T-helper 17 cell (primary cell): Measurements from ENCODE around the gene KAT5. TPM values are rescaled to one million over a fixed set of nuclear protein-coding genes. Genes with fewer than 3 reads are reported as not detected.
"Not testable (repeated sequence)": the region's sequence is repeated elsewhere in the genome, so short reads cannot be mapped to it uniquely, and the experiment has no call there.

Source experiments
- ATAC-seq: fragments of 150-1000 bp; cut with Tn5 transposase; 2 replicates; pipeline ENCODE4 v1.10.0; 2021; ENCODE audit warnings: mild to moderate bottlenecking, moderate library complexity
- DNase-seq, 3 donors: peaks; one replicate each; pipeline versions ENCODE4 v3.0.0 to v3.0.0-alpha.2; 2020 to 2021
- H3K9me3 ChIP-seq: one replicate; pipeline ENCODE4 v1.7.0; 2013; ENCODE audit warnings: low read length, mild to moderate bottlenecking; ENCODE audit not compliant: control insufficient read depth, poor library complexity, severe bottlenecking
- H3K27ac Mint-ChIP-seq: one replicate; pipeline ENCODE4 v1.8.0; 2022; ENCODE audit warnings: mild to moderate bottlenecking, moderate library complexity, mixed read lengths
- H3K27me3 Mint-ChIP-seq: one replicate; pipeline ENCODE4 v1.8.0; 2022; ENCODE audit warnings: mixed read lengths
- H3K36me3 Mint-ChIP-seq: one replicate; pipeline ENCODE4 v1.8.0; 2022; ENCODE audit warnings: low read depth, mixed read lengths
- H3K4me1 Mint-ChIP-seq: one replicate; pipeline ENCODE4 v1.8.0; 2022; ENCODE audit warnings: mild to moderate bottlenecking, mixed read lengths
- H3K4me3 Mint-ChIP-seq: one replicate; pipeline ENCODE4 v1.8.0; 2022; ENCODE audit warnings: mild to moderate bottlenecking, moderate library complexity, mixed read lengths
- total RNA-seq, 4 donors: library from RNA in 2 of 4; stranded (reverse) in 2 of 4; gene quantifications; one replicate each; pipeline ENCODE4 v1.2.3 and lab custom pipeline; 2022 to 2026

Gene KAT5
- total RNA-seq, 2 donors from 2014 or later: 120 to 123 TPM

GRCh38 chr11:65714433-65714832, 2.4 kb downstream of the KAT5 start:
- Mint-ChIP-seq H3K36me3 (peaks cover 8% of the 10 kb centered on the region), H3K4me3 (no peak overlapping the region), H3K4me1 (peaks cover 39% of the 10 kb centered on the region), H3K27me3 (no peaks in the 10 kb centered on the region), H3K27ac (no peak overlapping the region)
- ATAC-seq: no peak
- DNase-seq: no peak
- no peaks in the 10 kb centered on the region for H3K9me3 ChIP-seq

GRCh38 chr11:65716302-65716701, 4.2 kb downstream of the KAT5 start:
- Mint-ChIP-seq H3K4me3 (no peak overlapping the region), H3K27ac (no peak overlapping the region), H3K36me3 (peaks cover 11% of the 10 kb centered on the region), H3K27me3 (no peaks in the 10 kb centered on the region), H3K4me1 (peaks cover 44% of the 10 kb centered on the region)
- H3K9me3 ChIP-seq: no peaks in the 10 kb centered on the region
- DNase-seq: no peak
- no peak for ATAC-seq

- no peak overlapping the region for H3K4me3 Mint-ChIP-seq
- no peak overlapping the region for H3K27ac Mint-ChIP-seq
- H3K36me3 Mint-ChIP-seq: peaks cover 11% of the 10 kb centered on the region
- DNase-seq (no peak), ATAC-seq (no peak)
- H3K4me1 Mint-ChIP-seq: peaks cover 40% of the 10 kb centered on the region
- H3K9me3 ChIP-seq: no peaks in the 10 kb centered on the region
- H3K27me3 Mint-ChIP-seq: no peaks in the 10 kb centered on the region
These were observed 4.8 kb downstream of the KAT5 start for GRCh38 chr11:65716774-65717405.

GRCh38 chr11:65717906-65718305, 5.9 kb downstream of the KAT5 start:
- H3K27ac Mint-ChIP-seq: no peak overlapping the region
- no peaks in the 10 kb centered on the region for H3K27me3 Mint-ChIP-seq
- DNase-seq (no peak), ATAC-seq (no peak)
- H3K4me1 Mint-ChIP-seq: peaks cover 34% of the 10 kb centered on the region
- no peaks in the 10 kb centered on the region for H3K9me3 ChIP-seq
- H3K36me3 Mint-ChIP-seq: peaks cover 11% of the 10 kb centered on the region
- no peak overlapping the region for H3K4me3 Mint-ChIP-seq

- ATAC-seq (no peak), DNase-seq (no peak)
- H3K27ac Mint-ChIP-seq: peak overlapping the region; percentile 37
- no peaks in the 10 kb centered on the region for H3K27me3 Mint-ChIP-seq
- H3K4me1 Mint-ChIP-seq: peaks cover 33% of the 10 kb centered on the region
- peak overlapping the region; percentile 93 for H3K4me3 Mint-ChIP-seq
- no peaks in the 10 kb centered on the region for H3K9me3 ChIP-seq
- H3K36me3 Mint-ChIP-seq: peaks cover 11% of the 10 kb centered on the region
These were observed 6.5 kb downstream of the KAT5 start for GRCh38 chr11:65718531-65718930.

- Mint-ChIP-seq H3K4me3 (peak overlapping the region; percentile 93), H3K36me3 (peaks cover 8% of the 10 kb centered on the region), H3K4me1 (peaks cover 29% of the 10 kb centered on the region), H3K27ac (peak overlapping the region; percentile 78), H3K27me3 (no peaks in the 10 kb centered on the region)
- ATAC-seq (no peak), DNase-seq (no peak)
- no peaks in the 10 kb centered on the region for H3K9me3 ChIP-seq
These were observed 7.0 kb downstream of the KAT5 start for GRCh38 chr11:65718964-65719492.

- peaks cover 25% of the 10 kb centered on the region for H3K4me1 Mint-ChIP-seq
- no peak for DNase-seq
- no peaks in the 10 kb centered on the region for H3K27me3 Mint-ChIP-seq
- peaks cover 8% of the 10 kb centered on the region for H3K36me3 Mint-ChIP-seq
- peak; percentile 11 for ATAC-seq
- H3K4me3 Mint-ChIP-seq: peak overlapping the region; percentile 93
- H3K27ac Mint-ChIP-seq: peak overlapping the region; percentile 78
- H3K9me3 ChIP-seq: no peaks in the 10 kb centered on the region
These were observed 7.8 kb downstream of the KAT5 start for GRCh38 chr11:65719871-65720210.

- Mint-ChIP-seq H3K4me1 (peaks cover 22% of the 10 kb centered on the region), H3K4me3 (peak within 1 kb of the TSS; percentile 93), H3K27ac (peak within 1 kb of the TSS; percentile 78), H3K27me3 (no peaks in the 10 kb centered on the region), H3K36me3 (peaks cover 5% of the 10 kb centered on the region)
- no peaks in the 10 kb centered on the region for H3K9me3 ChIP-seq
- ATAC-seq (peak; percentile 94), DNase-seq (peak; percentile 59 to 66 (median 61))
These were observed 8.3 kb downstream of the KAT5 start, which contains the start of gene RNASEH2C for GRCh38 chr11:65720211-65720934. Gene RNASEH2C (minus strand): TSS chr11:65720798. CDS start chr11:65720758, 40 bp downstream.

- H3K4me3 Mint-ChIP-seq: peak overlapping the region; percentile 31
- no peak overlapping the region for H3K27ac Mint-ChIP-seq
- ATAC-seq (no peak), DNase-seq (no peak)
- peaks cover 21% of the 10 kb centered on the region for H3K4me1 Mint-ChIP-seq
- peaks cover 8% of the 10 kb centered on the region for H3K27me3 Mint-ChIP-seq
- H3K36me3 Mint-ChIP-seq: peaks cover 2% of the 10 kb centered on the region
- no peaks in the 10 kb centered on the region for H3K9me3 ChIP-seq
These were observed 10.2 kb downstream of the KAT5 start for GRCh38 chr11:65722261-65722660.

- H3K9me3 ChIP-seq: no peaks in the 10 kb centered on the region
- ATAC-seq: no peak
- H3K27ac Mint-ChIP-seq: no peak overlapping the region
- H3K4me3 Mint-ChIP-seq: no peak overlapping the region
- no peaks in the 10 kb centered on the region for H3K4me1 Mint-ChIP-seq
- DNase-seq: no peak
- no peaks in the 10 kb centered on the region for H3K36me3 Mint-ChIP-seq
- peaks cover 13% of the 10 kb centered on the region for H3K27me3 Mint-ChIP-seq
These were observed 14.6 kb downstream of the KAT5 start for GRCh38 chr11:65726660-65727059.

- H3K4me1 Mint-ChIP-seq: no peaks in the 10 kb centered on the region
- no peaks in the 10 kb centered on the region for H3K9me3 ChIP-seq
- ATAC-seq (no peak), DNase-seq (no peak)
- no peaks in the 10 kb centered on the region for H3K36me3 Mint-ChIP-seq
- H3K4me3 Mint-ChIP-seq: no peak overlapping the region
- peaks cover 22% of the 10 kb centered on the region for H3K27me3 Mint-ChIP-seq
- H3K27ac Mint-ChIP-seq: no peak overlapping the region
These were observed 15.8 kb downstream of the KAT5 start for GRCh38 chr11:65727865-65728264.

- DNase-seq (no peak), ATAC-seq (no peak)
- Mint-ChIP-seq H3K27me3 (peaks cover 31% of the 10 kb centered on the region), H3K4me1 (no peaks in the 10 kb centered on the region), H3K36me3 (no peaks in the 10 kb centered on the region), H3K4me3 (no peak overlapping the region), H3K27ac (no peak overlapping the region)
- H3K9me3 ChIP-seq: no peaks in the 10 kb centered on the region
These were observed 18.4 kb downstream of the KAT5 start for GRCh38 chr11:65730461-65730860.

- H3K4me3 Mint-ChIP-seq, H3K9me3 ChIP-seq, H3K36me3 Mint-ChIP-seq, H3K4me1 Mint-ChIP-seq, H3K27ac Mint-ChIP-seq, DNase-seq, ATAC-seq: not testable (repeated sequence)
- H3K27me3 Mint-ChIP-seq: peaks cover 42% of the 10 kb centered on the region
These were observed 23.1 kb downstream of the KAT5 start for GRCh38 chr11:65735111-65735510.
